ENCODE measurements around the gene ITGB1BP1.

GRCh38 chr2:9401646-9402371, 21.5 kb downstream of the ITGB1BP1 start:
- TF ChIP-seq CTCF (IDR thresholded peaks at IDR 0.05; ENCODE audit: low read depth, low read length) (no peak), POLR2A (IDR thresholded peaks at IDR 0.05; ENCODE audit: extremely low read depth, insufficient read length) (no peak)
